Ramos (cell line): ENCODE data around the gene MINDY1.

ENCODE experiments used
- in situ Hi-C: fragments of 300-500 bp; cut with MboI; formaldehyde crosslinking; loops from one replicate; pipeline ENCODE4 v1.14.3; 2022; ENCODE audit warnings: low sequenced_read_pairs; ENCODE audit not compliant: unreplicated experiment

Gene MINDY1

GRCh38 chr1:151012684-151013471 is 6.2 kb upstream of the MINDY1 start:
- in situ Hi-C loops: no loop called here

- in situ Hi-C loops: no loop called here
Measured at GRCh38 chr1:151011154-151011850, 4.6 kb upstream of the MINDY1 start.

GRCh38 chr1:151010346-151010726 is 3.6 kb upstream of the MINDY1 start:
- in situ Hi-C loops: no loop called here

DNA sequence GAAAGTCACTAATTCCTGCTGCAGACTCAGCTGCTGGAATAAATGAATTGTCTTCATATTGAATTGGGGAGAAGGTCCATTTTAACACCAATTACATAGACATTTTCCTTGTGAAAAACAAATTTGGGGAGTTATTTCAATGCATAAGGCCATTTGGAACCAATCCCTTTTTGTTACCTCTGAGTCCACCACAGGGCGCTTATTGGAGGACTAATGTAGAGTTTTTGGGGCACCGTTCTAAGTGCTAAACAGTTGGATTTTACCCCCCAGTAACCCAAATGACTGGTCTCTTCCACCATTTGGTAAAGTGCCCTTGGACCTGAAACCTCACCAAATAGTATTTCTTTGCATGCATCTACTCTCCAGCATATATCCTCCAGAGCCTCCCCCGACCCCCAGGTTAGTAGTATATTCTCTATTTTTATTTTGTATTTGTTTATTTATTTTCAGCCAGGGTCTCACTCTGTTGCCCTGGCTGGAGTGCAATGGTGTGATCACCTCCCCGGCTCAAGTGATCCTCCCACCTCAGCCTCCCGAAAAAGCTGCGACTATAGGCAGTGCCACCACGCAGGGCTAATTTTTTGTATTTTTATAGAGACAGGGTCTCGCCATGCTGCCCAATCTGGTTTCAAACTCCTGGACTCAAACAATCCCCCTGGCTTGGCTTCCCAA is 3.1 kb upstream of the MINDY1 start:
- in situ Hi-C loops: no loop called here

DNA sequence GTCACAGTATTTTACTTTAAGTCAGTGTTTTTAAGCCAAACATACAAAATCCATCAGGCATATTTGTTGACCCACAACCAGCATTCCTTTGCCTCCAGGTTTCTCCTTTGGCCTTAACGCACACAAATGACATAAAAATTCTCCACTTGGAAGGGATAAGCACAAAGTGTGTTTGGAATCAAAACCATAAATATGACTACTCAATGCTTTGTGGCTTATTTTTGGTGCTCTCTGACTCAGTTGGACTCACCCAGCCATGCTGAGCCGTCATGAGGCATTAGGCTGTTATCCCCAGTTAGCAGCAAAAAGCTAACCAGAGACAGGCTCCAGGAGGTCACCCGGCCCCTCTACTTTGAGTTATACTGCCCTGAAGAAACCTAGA is 2.5 kb upstream of the MINDY1 start:
- in situ Hi-C loops: no loop called here

- in situ Hi-C loops: no loop called here
Measured at GRCh38 chr1:151008244-151009205, 1.8 kb upstream of the MINDY1 start, which contains the start of gene PRUNE1. TSS of gene PRUNE1 (plus strand) at chr1:151008449. CDS start at chr1:151008633, 184 bp downstream.

GRCh38 chr1:151007853-151008243 is 1.1 kb upstream of the MINDY1 start:
- in situ Hi-C loops: no loop called here

GRCh38 chr1:151005729-151006319 is 878 bp downstream of the MINDY1 start:
- in situ Hi-C loops: no loop called here

DNA sequence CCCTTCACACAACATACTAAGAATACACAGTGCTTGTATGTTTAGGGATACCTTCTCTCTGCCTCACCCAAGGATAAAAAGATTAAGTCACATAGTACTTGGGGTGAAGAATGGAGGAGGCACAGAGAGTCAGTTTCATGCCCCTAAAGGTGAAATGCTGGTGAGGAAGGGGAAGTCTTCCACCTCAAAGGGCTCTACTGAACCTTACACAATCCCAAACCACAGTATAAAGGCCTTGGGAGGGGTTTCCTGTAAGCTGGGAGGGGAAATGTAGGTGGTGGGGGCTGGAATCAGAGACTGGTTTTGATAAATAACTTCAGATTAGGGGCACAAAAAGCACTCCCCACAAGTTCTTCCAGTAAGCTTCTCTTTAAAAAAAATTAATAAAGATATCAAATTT is 3.5 kb downstream of the MINDY1 start:
- in situ Hi-C loops: no loop called here

GRCh38 chr1:151002611-151003010 is 4.1 kb downstream of the MINDY1 start:
- in situ Hi-C loops: no loop called here

DNA sequence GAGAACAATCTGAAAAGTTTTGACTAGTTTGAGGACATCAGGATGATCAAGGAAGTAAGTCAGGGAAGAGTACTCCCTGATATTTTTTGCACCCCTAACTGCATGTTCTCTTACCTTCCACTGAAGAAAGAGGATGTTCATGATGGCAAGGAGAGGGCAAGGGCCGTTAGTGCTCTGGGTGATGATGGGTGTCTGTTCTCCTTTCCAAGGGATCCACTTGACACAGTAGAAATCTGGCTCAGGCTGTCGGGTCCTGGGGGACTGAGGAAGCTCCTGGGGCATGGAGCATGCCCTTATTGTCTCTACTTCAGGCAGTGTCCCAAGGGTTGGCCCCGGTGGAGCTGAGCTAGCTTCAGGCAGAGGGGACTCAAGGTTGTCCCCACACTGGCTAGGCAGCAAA is 4.7 kb downstream of the MINDY1 start:
- in situ Hi-C loops: no loop called here

DNA sequence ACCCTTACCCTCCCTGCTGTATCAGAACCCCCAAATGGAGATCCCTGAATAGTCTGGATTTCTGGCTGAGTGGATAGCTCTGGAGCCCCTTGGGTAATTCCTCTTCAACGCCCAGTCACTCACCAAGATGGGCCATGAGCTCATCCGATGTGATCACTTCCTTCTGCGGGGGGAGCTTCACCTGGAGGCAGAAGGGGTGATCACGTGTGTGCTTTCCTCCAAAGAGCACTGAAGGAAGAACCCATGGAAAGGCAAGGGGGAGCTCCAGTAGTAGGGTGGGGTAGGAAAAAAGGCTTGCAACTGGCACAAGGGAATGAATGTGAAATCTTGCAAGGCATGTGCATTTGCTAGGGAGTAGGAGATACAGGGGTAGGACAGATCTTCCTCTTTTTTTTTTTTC is 5.1 kb downstream of the MINDY1 start:
- in situ Hi-C loops: no loop called here

- in situ Hi-C loops: no loop called here
Measured at GRCh38 chr1:151000408-151000807, 6.3 kb downstream of the MINDY1 start.

- in situ Hi-C loops: loop anchor here (25.0 kb wide), 1 partner anchor 738 kb away; the partner anchor contains the start of genes APH1A, C1orf54 and CA14
Measured at GRCh38 chr1:150999926-151000325, 6.8 kb downstream of the MINDY1 start.

DNA sequence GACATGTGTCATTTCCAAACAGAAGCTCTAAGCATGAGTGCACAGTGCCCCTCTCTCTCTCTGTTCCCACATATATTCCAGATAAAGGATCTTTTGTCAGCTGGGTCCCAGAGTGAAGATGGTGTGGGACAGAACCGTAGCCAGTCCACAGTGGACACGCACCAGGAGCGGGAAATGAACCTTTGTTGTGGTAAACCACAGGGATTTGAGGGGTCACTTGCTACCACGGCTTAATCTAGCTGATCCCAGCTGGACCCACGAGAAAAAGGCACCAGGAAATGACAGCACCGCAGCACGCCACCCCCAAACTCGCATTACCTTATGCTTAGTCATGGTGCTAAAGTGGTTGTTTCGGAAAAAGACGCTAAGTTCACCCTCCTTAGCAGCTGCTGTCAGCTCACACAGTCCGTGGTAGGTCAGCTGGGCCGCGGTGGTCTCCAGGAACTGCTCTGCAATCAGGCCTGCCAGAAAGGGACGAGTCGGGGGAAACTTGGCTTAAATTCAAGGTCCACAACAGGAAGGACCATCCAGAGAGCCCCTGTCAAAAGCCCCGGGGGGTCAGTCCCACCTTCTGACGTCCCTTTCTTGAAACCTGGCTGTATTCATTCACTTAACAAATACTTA is 7.5 kb downstream of the MINDY1 start:
- in situ Hi-C loops: loop anchor here (25.0 kb wide), 1 partner anchor 737 kb away; the partner anchor contains the start of genes APH1A, C1orf54 and CA14

DNA sequence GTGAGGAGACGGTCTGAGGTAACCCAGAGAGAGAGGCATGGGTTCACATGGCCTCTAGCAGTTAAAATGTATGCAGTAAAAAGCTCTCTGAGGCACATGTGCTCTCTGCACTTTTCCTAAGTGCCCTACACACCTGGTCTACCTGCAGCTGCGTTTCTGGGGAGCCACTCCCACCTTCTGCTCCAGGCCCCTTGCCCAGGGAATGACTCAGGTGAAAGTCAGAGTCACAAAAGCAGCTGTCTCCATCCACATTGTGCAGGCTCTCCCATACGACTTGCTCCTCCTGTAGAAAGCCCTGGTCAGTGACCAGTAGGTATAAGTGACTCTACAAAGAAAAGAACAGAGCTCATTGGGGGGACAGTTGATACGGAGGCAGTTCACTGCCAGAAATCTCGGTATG is 8.8 kb downstream of the MINDY1 start:
- in situ Hi-C loops: loop anchor here (25.0 kb wide), 1 partner anchor 736 kb away; the partner anchor contains the start of genes APH1A, C1orf54 and CA14

DNA sequence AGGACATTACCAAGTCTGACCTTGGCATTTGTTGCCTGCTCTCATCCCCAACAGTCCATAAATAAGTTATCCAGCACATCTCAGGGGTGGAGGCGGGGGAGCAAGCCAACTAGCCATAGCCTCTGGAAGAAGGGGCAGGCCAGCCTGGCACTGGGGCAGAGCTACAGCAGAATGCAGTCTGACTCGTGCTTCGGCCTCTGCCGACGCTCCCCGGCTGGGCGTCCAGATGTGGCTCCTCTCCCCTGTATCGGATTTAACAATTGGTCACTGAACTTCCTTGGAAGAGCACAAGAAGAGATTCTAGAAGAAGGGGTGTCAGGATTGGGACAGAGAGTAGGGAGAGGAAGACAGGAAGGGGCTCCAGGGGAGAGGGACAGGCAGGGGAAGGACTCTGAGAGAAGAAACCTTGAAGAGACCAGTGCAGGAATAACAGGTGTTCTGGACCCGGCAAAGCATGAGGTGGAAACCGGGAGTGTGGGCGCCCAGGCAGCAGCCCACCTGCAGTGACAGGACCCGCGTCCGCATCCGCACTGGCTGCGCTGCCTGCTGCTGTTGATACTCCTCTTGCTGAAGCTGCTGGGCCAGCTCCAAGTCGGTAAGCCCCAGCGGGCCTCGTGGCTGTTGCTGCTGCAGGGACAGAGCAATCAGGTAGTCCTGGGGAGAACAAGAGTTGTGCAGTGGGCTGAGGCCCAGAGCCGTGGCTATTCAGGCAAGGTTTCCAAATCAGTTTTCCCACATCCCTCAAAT is 9.4 kb downstream of the MINDY1 start:
- in situ Hi-C loops: loop anchor here (25.0 kb wide), 1 partner anchor 735 kb away; the partner anchor contains the start of genes APH1A, C1orf54 and CA14

DNA sequence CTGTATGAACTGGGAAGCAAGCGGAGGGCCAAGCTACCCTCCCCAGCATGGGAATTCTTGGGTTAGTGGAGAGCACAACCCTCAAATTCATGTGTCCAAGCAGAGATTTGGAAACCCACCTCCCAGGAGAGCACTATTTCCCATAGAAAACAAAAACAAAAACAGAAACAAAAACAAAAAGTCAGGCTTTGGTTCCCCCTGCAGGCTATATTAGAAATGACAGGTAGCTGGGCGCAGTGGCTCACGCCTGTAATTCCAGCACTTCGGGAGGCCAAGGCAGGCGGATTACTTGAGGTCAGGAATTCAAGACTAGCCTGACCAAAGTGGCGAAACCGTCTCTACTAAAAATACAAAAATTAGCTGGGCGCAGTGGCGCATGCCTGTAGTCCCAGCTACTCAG is 10.8 kb downstream of the MINDY1 start:
- in situ Hi-C loops: loop anchor here (25.0 kb wide), 1 partner anchor 734 kb away; the partner anchor contains the start of genes APH1A, C1orf54 and CA14
